Dedifferentiated amniotic fluid mesenchymal stem cell (primary cell): ENCODE results near the gene TAF4B.
"Not testable (repeated sequence)": the region's sequence is repeated elsewhere in the genome, so short reads cannot be mapped to it uniquely, and the experiment has no call there.

ENCODE experiments used
- DNase-seq: peaks from one replicate; pipeline ENCODE4 v3.0.0-alpha.2; 2016; ENCODE audit errors: extremely low spot score

TAF4B gene

GRCh38 chr18:26238718-26239117 lies 12.5 kb downstream of the TAF4B start:
- not testable (repeated sequence) for DNase-seq

GRCh38 chr18:26242392-26242791 lies 16.1 kb downstream of the TAF4B start:
- DNase-seq: not testable (repeated sequence)

- not testable (repeated sequence) for DNase-seq
Observed at GRCh38 chr18:26245434-26245833, 19.2 kb downstream of the TAF4B start.

- DNase-seq: no peak
Observed at GRCh38 chr18:26252411-26252810, 26.2 kb downstream of the TAF4B start.

GRCh38 chr18:26254808-26255207 lies 28.6 kb downstream of the TAF4B start:
- not testable (repeated sequence) for DNase-seq

- no peak for DNase-seq
Observed at GRCh38 chr18:26255695-26256622, 29.7 kb downstream of the TAF4B start.

GRCh38 chr18:26258711-26259110 lies 32.5 kb downstream of the TAF4B start:
- no peak for DNase-seq

GRCh38 chr18:26259416-26259815 lies 33.2 kb downstream of the TAF4B start:
- not testable (repeated sequence) for DNase-seq

GRCh38 chr18:26262156-26262555 lies 35.9 kb downstream of the TAF4B start:
- no peak for DNase-seq

GRCh38 chr18:26267357-26267930 lies 41.2 kb downstream of the TAF4B start:
- no peak for DNase-seq

GRCh38 chr18:26268454-26268853 lies 42.2 kb downstream of the TAF4B start:
- DNase-seq: no peak

GRCh38 chr18:26271917-26272549 lies 45.8 kb downstream of the TAF4B start:
- DNase-seq: no peak

- no peak for DNase-seq
Observed at GRCh38 chr18:26277374-26277773, 51.1 kb downstream of the TAF4B start.

GRCh38 chr18:26279428-26279827 lies 53.2 kb downstream of the TAF4B start:
- no peak for DNase-seq

GRCh38 chr18:26286008-26286407 lies 59.8 kb downstream of the TAF4B start:
- no peak for DNase-seq

- DNase-seq: no peak
Observed at GRCh38 chr18:26287644-26288043, 61.4 kb downstream of the TAF4B start.

GRCh38 chr18:26290385-26290784 lies 64.1 kb downstream of the TAF4B start:
- DNase-seq: no peak

GRCh38 chr18:26293982-26294381 lies 67.7 kb downstream of the TAF4B start:
- DNase-seq: no peak

GRCh38 chr18:26298107-26298506 lies 71.9 kb downstream of the TAF4B start:
- no peak for DNase-seq

- no peak for DNase-seq
Observed at GRCh38 chr18:26301681-26302080, 75.4 kb downstream of the TAF4B start.

GRCh38 chr18:26303222-26303621 lies 77.0 kb downstream of the TAF4B start:
- DNase-seq: not testable (repeated sequence)

- DNase-seq: no peak
Observed at GRCh38 chr18:26304511-26304910, 78.3 kb downstream of the TAF4B start.
